NCI-H128 (cell line): ENCODE measurements around the gene MRPL36.

Experiments used
- DNase-seq: peaks from one replicate; lab custom pipeline; 2025; ENCODE audit not compliant: unreplicated experiment; lab: John Stamatoyannopoulos, UW

MRPL36 gene

DNA sequence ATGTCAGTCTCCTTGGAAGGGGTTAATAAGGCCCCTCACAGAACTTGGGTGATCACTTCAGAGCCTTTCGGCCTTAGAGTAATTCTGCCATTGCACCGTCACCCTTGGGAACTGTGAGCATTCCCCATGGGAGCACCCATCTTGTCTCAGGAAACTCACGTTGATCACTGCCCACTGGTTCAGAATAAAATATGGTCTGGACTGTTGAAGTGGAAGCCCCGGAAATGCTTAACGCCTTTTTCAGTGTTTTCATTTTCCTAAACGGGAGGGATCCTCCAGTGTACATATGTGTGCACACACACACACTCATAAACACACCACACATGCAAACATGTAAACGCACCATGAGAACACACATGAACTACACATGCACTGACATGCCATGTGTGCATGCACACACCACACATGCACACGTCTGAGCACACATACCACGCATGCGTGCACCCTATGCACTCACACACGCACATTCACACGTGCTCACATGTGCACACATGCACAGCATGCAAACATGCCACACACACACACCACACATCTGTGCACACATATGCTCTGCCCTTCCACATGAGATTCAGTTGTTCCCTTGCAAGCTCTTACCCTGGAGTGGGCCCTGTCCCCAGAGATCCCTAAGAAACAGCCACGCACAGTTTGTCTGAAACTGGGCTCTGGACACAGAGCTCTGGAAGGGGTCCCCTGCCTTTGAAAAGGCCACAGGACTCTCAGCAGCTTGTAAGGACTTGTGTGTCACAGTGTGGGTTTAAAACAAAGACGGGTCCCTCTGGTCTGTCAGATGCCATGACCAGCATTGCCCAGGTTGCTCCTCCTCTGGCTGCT, 17.0 kb downstream of the MRPL36 start:
- no peak for DNase-seq

DNA sequence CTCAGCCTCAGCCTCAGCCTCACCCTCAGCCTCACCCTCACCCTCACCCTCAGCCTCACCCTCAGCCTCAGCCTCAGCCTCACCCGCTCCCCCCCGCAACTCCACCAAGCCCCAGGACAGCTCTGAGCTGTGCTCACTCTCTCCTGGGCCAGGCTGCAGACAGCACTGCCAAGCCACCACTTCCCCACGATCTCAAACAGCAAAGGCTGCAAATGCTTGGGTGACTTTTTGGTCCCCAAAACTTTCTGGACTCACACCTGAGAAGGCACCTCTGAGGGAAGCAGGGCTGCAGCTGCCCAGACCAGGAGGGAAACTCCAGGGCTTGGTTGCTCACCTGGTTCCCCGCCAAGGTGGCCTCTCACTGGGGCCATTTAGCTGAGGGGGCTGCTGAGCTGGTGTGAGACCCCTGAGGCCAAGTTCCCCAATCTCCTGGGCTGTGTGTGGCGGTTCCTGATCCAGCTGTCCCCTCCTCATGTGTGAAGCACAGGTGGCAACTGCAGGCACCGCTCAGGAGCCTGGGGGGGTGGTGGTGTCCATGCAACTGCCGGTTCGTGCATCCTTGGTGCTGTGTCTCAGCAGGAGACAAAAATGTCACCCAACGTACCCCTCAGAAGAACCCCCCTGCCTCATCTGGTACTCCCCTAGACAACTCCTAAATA, 17.8 kb downstream of the MRPL36 start:
- no peak for DNase-seq

DNA sequence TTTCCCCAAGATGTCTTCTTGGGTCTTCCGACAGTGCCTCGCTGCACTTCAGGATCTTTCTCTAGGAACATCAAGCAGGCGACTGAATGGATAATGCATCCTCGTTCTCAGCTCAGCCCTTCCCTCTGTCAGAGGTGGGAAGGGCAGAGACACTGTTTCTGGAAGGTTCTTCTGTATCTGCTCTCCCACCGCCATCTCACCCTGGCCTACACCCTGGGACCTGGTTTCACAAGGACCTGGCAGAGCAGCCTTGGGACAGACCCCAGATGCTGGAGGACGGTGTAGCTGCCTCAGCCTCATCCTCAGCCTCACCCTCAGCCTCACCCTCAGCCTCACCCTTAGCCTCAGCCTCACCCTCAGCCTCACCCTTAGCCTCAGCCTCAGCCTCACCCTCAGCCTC, 18.5 kb downstream of the MRPL36 start:
- no peak for DNase-seq

DNA sequence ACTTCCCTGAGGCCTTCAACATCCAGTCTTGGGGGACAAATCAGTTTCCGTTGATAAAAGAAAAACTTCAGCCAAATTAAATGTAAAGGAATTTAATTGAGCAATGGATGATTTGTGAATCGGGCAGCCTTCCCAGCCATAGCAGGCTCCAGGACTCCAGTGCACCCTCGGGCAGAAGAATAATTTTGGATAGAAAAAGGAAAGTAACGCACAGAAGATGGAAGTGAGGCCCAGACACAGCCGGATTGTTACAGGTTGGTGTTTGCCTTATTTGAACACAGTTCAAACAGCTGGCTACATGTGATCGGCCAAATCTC, 19.1 kb downstream of the MRPL36 start:
- DNase-seq: no peak

- no peak for DNase-seq
These were observed 19.6 kb downstream of the MRPL36 start for GRCh38 chr5:1779782-1780613.

- no peak for DNase-seq
These were observed 20.5 kb downstream of the MRPL36 start for GRCh38 chr5:1779021-1779680.

DNA sequence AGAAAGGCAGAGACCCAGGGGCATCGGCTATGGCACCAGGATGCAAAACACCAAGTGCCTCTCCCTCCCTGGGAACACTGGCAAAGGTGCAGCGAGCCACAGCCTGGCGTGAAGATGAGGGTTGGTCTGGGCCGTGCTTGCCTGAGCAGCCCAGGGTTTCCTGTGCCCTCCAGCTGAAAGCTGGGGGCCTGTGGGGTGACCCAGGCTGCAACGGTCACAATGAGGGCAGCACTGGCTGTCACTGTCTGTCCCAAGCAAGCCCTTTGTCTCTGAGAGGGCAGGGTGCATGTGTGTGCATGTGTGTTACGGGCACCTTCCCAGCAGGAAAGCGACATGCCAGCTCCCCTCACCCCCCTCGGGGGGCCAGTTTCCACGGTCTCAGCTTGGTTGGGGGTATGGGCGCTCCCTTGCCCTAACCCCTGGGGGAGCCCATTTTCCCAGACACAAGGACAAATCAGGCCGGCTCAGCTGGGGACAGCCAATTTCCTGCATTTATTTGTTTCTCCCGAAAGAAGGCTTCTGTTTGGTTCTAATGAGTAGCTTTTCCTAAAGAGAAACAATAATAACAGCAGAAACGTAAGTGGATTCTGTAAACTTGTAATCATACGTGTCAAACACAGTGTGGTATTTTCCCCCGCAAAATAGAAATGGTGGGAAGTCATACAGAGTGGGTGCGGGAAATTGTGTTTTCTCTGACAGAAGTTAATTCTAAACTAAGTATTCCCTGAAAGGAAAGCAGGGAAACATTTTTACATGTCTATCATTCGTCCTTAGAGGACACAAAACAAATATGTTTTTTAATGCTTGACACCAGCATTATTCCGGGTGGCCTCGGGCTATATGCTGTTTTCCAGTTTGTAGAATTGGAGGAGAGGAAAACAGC, 21.3 kb downstream of the MRPL36 start:
- no peak for DNase-seq

GRCh38 chr5:1777281-1778137, 22.1 kb downstream of the MRPL36 start:
- DNase-seq: no peak

GRCh38 chr5:1776831-1777230, 22.8 kb downstream of the MRPL36 start:
- no peak for DNase-seq

DNA sequence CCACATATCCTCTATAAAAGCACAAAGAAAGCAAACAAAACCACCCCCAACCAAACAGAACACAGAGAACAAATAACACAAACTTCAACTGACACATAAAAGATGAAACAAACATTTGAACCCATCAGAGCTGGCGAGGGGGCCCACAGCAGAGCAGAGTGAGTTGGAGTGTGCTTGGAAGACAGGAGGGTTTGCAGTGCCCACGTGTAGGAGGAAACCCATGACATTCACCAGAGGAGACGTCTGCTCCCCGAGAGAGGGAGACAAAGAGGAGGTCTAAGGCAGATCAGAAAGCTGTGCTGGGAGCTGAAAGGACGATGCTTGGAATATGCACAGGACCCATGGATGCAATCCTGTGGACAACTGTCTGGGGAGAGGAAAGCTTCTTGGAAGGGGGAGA, 27.0 kb downstream of the MRPL36 start:
- no peak for DNase-seq

DNA sequence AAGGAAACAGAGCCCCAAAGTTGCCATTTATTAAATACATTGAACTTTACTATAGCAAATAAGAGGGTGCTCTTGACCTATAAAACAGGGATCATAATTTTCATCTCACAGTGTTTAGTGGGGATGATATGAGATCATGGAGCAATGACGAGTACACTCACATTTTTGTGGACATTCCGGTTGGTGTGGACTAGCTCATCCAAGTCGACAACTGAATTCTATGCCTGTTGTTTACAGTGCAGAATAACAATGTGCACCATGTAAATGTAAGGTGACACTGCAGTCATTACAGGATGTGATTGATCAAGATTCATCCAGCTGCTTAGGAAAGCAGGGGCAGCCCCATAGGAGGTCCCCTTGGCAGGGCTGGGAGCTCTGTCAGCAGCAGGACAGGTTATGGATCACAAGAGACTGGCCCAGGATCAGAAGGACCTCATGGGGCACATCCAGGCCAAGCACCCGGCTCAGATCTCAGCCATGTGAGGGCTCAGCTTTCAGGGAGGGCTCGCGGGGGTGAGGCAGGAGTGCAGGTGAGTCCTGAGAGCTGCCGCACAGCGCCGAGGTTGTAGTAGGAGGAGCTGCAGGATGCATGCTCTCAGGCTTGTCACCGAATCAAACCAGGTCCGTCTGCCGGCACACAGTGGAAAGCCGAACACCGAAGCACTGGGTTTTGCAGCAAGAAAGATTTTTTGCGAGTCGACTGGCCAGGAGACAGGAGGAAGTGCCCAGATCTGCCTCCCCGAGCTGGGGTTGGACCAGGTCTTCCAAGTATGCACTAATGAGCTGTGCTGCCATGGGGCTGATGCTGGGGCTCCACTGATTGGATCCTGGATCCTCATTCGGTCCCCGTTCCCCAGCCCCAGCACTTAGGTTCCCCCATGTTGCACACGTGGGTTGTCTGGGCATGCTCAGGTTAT, 28.2 kb downstream of the MRPL36 start:
- no peak for DNase-seq

- no peak for DNase-seq
These were observed 29.2 kb downstream of the MRPL36 start for GRCh38 chr5:1770443-1770802.

GRCh38 chr5:1769752-1770442, 29.7 kb downstream of the MRPL36 start:
- no peak for DNase-seq

DNA sequence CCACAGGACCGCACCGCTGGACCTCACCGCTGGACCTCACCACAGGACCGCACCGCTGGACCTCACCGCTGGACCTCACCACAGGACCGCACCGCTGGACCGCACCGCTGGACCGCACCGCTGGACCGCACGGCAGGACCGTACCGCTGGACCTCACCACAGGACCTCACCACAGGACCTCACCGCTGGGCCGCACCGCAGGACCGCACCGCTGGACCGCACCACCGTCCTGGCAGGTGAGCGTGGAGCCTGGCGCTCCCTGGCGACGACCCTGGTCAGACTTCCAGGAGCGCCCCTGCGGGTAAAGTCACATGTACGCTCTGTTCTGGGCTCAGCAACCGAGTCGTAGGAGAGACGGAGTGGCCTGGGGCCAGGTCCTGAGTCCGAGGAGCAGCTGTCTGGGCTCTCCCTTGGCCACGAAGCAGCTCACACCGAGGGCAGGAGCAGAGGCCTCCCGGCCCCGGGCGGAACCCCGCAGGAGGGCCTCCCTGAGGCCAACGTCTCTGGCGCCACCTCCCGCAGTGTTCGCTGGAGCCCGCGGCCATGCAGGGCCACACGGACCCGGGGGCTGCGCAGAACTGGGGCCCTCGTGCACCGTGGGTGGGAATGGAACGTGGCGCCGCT, 30.5 kb downstream of the MRPL36 start:
- DNase-seq: no peak

DNA sequence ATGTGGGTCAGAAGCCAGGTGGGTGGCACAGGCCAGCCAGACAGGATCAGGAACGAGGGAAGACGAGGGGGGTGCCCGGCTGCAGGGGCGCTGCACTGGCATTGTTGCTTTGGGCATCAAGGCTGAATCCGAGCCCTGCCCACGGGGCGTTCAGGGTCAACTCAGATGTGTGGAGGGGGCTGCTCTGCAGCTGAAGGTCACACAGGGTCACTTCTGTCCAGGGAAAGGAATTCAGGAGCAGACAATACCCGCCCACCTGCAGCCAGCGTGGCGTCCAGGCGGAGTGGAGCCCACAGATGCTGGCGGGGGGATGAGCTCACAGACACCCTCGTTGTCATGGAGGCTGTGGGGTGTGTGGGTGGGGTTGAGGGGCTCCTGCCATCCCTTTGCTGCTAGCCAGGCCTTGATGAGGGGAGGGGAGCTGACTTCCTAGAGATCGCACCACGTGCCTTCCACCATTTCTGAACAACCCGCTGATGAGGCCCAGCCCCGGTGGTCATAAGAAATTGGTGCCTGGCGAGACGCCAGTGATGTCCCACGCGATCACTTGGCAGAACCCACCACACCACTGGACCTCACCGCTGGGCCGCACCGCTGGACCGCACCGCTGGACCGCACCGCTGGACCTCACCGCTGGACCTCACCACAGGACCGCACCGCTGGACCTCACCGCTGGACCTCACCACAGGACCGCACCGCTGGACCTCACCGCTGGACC, 31.2 kb downstream of the MRPL36 start:
- DNase-seq: no peak

DNA sequence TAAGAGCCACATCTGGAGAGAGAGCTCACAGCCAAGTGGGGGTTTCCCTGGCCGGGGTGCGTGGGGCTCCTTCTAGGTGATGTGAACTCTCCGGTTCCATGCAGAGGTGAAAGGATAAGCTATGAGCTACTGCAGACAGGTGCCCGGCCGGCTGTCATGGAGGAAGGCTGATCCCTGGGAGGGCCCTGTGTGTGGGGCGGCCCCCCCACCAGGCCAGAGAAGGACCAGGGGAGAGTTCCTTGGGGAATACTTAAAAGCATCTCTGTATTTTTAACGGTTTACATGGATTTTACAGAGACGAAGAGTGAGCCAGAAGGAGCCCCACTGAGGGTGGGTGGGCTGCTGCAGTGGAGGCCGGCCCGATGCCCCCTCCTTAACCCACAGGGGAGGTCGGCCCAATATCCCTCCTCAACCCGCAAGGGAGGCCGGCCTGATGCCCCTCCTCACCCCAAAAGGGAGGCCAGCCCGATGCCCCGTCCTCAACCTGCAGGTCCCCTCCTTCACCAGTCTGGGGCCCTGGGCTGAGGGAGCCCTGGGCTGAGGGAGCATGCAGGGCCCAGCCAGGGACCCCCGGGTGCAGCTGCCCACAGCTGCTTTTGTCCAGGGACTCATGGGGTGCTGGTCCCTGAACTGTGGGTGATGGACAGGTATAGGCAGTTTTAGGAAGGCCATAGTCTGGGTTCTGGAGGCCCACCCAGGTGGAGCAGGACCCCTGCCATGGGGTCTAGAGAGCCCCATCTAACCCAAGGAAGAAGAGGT, 31.9 kb downstream of the MRPL36 start:
- no peak for DNase-seq
